Cardiac muscle cell (in vitro differentiated cells and primary cell): ENCODE data around the gene PCDH17. TPM values are rescaled to one million over a fixed set of nuclear protein-coding genes. Genes with fewer than 3 reads are reported as not detected.

Experiments used
- DNase-seq, 2 donors: peaks; one replicate each; pipeline versions ENCODE4 v3.0.0 to v3.0.0-alpha.2; 2010 to 2017; ENCODE audit warnings: low read depth in 1 of 2, low spot score in 1 of 2
- H3K27ac ChIP-seq: fragments of 200-600 bp; sonication (generic); 2 replicates; pipeline ENCODE4 v1.5.1; 2016
- H3K27me3 ChIP-seq: fragments of 200-600 bp; sonication (generic); 2 replicates; pipeline ENCODE4 v1.6.0; 2016; ENCODE audit warnings: control low read depth
- H3K36me3 ChIP-seq: fragments of 200-600 bp; sonication (generic); 2 replicates; pipeline ENCODE4 v1.5.1; 2016; ENCODE audit warnings: control low read depth
- H3K4me1 ChIP-seq: fragments of 200-600 bp; sonication (generic); 2 replicates; pipeline ENCODE4 v1.8.1; 2017; ENCODE audit warnings: low read depth, mild to moderate bottlenecking, mixed run types
- H3K4me3 ChIP-seq: fragments of 200-600 bp; sonication (generic); 2 replicates; pipeline ENCODE4 v1.5.1; 2016; ENCODE audit warnings: mild to moderate bottlenecking
- H3K9me3 ChIP-seq: fragments of 200-600 bp; sonication (generic); 2 replicates; pipeline ENCODE4 v1.5.1; 2017; ENCODE audit warnings: low read depth, mild to moderate bottlenecking, control low read depth
- CTCF ChIP-seq: IDR thresholded peaks from 2 replicates; pipeline ENCODE4 v1.5.1; 2012; ENCODE audit warnings: low read depth, mild to moderate bottlenecking, low read length
- polyA plus RNA-seq: library from polyadenylated mRNA; unstranded; fragments of >200 nt; fragmentation: Nextera tagmentation; extraction: Ambion mirVana; gene quantifications from 2 replicates; pipeline ENCODE4 v1.2.1, GENCODE V29; 2016
- total RNA-seq: library from RNA; depleted of rRNA; stranded (reverse); fragments of >200 nt; gene quantifications from 2 replicates; pipeline ENCODE4 v1.2.3, GENCODE V29; 2016

The PCDH17 gene
- total and polyA plus RNA-seq, 2 experiments from 2014 or later: 0.86 to 11.1 TPM

DNA sequence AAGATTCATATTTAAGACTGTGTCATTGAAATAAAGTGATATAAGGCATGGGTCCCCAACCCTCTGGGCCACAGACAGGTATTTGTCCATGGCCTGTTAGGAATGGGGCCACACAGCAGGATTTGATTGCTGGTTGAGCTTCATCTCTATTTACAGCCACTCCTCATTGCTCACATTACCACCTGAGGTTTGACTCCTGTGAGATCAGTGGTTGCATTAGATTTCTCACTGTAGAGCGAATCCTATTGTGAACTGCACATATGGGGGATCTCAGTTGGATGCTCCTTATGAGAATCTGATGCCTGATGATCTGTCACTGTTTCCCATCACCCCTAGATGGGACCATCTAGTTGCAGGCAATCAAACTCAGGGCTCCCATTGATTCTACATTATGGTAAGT, 132.1 kb downstream of the PCDH17 start:
- H3K27ac ChIP-seq: no peak overlapping the region
- no peaks in the 10 kb centered on the region for H3K27me3 ChIP-seq

More for the DNA sequence above, 132.1 kb downstream of the PCDH17 start:
- no peak for DNase-seq
- Histone ChIP-seq H3K36me3 (no peaks in the 10 kb centered on the region), H3K9me3 (no peaks in the 10 kb centered on the region), H3K4me1 (no peaks in the 10 kb centered on the region), H3K4me3 (no peak overlapping the region)
- no peak for TF ChIP-seq CTCF
